GM18873 (cell line): ENCODE results near the gene MS4A7.

Experiments
- ATAC-seq: cut with Tn5 transposase; IDR thresholded peaks from one replicate; pipeline ENCODE4 v1.9.1; 2021; ENCODE audit warnings: mild to moderate bottlenecking, moderate library complexity, moderate number of reproducible peaks; ENCODE audit not compliant: unreplicated experiment, low FRiP score

The MS4A7 gene

DNA sequence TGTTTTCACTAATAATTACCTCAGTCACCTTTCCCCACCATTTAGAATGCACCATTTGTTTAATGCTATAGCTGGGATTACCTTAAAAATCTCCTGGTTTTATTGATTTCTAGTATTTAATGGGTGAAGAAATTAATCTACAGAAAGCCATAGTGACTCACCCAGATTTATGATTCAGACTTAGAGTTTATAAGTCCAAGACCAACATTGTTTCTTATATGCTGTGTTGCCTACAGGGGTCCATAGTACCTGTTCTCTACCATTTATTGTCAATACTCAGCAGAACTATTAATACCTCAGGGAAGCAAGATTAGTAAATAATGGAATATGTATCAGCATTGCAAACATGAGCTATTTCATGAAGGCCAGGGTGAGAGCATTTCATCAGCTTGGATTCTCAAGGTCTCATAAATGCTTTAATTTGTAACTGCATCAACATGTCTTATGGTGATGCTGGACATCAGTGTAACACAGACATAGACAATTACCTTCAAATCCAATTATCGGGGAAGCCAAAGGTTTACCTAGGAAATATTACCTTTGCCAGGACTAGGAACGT is 8.0 kb upstream of the MS4A7 start:
- no peak for ATAC-seq

GRCh38 chr11:60370811-60371298 is 7.5 kb upstream of the MS4A7 start:
- ATAC-seq, result no peak

- no peak for ATAC-seq
Measured at GRCh38 chr11:60371386-60371785, 6.9 kb upstream of the MS4A7 start.

DNA sequence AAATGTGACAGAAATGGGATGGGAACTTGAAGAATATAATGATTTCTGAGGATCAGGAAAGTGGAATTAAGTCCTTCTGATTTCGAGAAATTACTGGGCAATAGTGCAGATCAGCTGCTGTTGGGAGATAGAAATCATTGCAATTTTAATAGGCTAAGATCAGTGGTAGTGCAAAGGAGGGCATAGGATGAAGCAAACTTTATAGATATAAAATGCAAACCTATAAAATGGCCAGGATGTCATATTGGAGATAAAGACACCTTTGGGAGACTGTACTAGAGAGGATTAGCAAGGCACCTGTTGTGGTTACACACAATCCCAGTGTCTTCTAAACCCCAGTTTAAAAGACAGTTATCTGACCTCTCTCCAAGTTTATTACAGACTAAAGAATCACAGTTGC is 6.5 kb upstream of the MS4A7 start:
- no peak for ATAC-seq

- ATAC-seq, result no peak
Measured at GRCh38 chr11:60372767-60373166, 5.6 kb upstream of the MS4A7 start.

- ATAC-seq, result no peak
Measured at GRCh38 chr11:60375316-60375715, 3.0 kb upstream of the MS4A7 start.

GRCh38 chr11:60376601-60377000 is 1.7 kb upstream of the MS4A7 start:
- ATAC-seq, result no peak

DNA sequence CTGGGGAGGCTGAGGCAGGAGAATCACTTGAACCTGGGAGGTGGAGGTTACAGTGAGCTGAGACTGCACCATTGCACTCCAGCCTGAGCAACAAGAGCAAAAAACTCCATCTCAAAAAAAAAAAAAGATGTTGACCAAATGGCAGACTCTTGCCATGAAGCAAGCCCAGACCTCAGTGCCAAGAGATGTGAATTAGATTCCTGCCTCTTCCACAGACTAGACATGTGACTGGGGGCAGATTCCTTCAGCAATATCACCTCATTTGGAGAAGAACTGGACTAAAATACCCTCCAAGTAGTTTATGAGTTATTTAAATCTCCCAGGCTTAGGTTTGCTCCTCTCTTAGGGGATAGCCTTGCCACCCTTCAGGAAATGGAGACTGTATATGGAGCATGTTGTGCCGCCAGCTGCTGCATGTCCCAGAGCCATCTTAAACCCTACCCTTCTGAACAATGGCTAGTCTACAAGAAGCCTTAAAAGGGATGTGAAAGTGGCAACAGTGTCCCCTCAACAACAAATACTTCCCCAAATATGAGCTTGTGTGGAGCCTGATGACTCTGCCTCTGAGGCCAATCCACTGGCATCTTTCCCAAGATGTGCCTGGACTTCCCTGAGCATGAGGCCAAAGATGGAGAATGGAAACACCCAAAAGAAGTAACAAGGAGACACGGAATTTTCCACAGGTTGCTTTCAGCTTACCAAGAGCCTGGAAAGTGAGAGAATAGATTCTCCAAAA is 763 bp upstream of the MS4A7 start:
- ATAC-seq, result peak; percentile 49

- ATAC-seq, result peak; percentile 77
Measured at GRCh38 chr11:60389279-60389910, 11.1 kb downstream of the MS4A7 start.

DNA sequence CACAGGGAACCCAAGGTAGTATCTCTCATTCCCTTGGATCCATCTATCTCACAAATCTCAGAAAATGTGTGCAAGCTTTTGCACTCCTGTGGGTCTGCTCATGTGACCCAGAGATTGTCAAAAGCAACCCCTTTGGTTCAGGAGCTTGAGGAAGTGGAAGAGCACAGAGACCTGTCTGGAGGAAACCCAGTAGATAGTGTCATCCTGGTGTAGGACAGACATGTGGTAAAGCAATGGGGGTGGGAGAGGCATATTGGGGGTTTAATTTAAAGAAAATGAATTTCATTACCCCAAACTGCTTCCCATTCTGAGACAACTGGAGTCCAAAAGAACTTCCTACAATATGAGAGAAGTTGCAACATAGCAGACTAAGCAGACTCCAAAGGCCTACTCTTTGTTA is 12.1 kb downstream of the MS4A7 start:
- no peak for ATAC-seq

GRCh38 chr11:60392361-60392760 is 14.0 kb downstream of the MS4A7 start:
- ATAC-seq, result no peak

DNA sequence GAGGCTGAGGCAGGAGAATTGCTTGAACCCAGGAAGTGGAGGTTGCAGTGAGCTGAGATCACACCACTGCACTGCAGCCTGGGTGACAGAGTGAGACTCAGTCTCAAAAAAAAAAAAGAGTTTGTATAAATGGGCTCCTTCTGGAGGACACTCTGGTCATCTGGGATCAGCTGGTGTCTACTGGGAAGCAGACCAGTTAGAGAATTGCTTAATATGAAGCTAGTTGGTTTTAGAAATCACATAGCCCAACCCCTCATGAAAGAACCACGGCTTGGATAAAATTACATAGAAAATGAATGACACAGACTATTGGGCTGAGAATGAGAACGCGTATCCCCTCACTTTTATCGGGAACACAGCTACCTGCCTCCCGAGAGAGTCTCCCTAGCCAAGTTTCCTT is 14.7 kb downstream of the MS4A7 start:
- no peak for ATAC-seq

GRCh38 chr11:60394666-60395380 is 16.5 kb downstream of the MS4A7 start:
- ATAC-seq, result no peak

GRCh38 chr11:60396382-60396781 is 18.1 kb downstream of the MS4A7 start, which contains the start of gene MS4A14:
TSS of gene MS4A14 (plus strand) at chr11:60396459. CDS start at chr11:60396579, 120 bp downstream.
- ATAC-seq, result no peak

DNA sequence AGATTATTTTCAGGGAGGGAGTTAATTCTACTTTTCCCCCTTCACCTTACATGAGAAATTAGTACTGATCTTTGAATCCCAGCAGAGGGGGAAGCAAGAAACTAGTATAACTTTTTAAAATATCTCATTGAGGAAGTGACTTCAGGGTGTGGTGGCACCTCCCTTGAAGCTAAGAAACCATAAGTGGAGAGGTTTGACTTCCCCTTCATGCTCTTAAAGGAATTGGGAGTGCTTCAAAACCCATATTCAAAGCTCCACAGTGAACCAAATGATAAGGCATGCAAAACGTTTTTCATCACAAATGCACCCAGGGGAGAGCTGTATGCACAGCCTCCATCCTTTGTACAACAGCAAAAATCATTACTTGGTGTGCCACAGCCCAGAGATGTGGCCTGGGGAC is 18.5 kb downstream of the MS4A7 start:
- peak; percentile 49 for ATAC-seq

GRCh38 chr11:60420015-60420414 is 41.7 kb downstream of the MS4A7 start:
- ATAC-seq, result no peak

GRCh38 chr11:60422609-60423008 is 44.3 kb downstream of the MS4A7 start:
- no peak for ATAC-seq

- ATAC-seq, result no peak
Measured at GRCh38 chr11:60428517-60428916, 50.2 kb downstream of the MS4A7 start.

- ATAC-seq, result no peak
Measured at GRCh38 chr11:60429272-60429671, 50.9 kb downstream of the MS4A7 start, which contains the start of gene MS4A5. TSS of gene MS4A5 (plus strand) at chr11:60429572. CDS start at chr11:60429675, 103 bp downstream.

DNA sequence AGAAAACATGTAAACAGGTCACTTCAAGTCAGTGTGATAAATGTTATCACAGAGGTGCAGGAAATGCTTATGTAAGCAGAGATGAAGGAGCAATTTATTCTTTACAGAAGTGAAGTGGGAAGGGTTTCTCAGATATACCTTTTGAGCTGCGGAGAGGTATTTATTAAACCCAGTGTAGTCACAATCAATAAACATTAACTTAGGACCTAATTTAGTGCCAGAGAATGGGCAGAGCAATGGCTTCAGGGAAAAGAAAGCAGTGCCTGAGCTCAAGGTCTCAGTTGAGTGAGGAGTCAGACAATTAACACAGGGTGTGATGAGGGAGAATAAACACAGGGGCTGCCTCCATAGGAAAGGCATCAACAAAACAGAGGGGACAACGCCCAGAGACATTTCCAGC is 52.9 kb downstream of the MS4A7 start:
- ATAC-seq, result no peak

GRCh38 chr11:60433401-60433800 is 55.1 kb downstream of the MS4A7 start:
- no peak for ATAC-seq
